ENCODE results near the gene PYGB. TPM values are rescaled to one million over a fixed set of nuclear protein-coding genes. Genes with fewer than 3 reads are reported as not detected.

PYGB gene
- total RNA-seq, 1 experiment from 2014 or later, result 220 TPM

DNA sequence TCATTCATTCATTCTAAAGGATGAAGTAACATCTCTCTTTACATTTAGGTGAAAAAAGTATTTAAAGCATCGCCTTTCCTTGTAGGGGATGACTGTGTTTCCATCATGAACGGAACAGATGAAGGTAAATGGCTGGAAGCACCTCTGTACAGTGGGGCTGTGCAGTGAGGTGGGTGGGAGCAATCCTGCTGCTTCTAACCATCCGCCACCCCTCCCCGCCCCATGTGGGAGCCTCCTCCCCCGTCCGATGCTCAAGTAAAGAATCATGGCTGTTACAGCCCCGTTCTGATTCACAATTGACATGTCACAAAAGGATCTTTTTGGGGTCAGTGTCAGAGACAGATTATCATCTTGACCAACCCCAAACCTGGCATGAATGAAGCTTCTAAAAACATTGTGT is 33.1 kb upstream of the PYGB start:
- Histone ChIP-seq H3K9me3 (ENCODE audit: control insufficient read depth, insufficient read depth, low read depth, low read length) (no peaks in the 10 kb centered on the region), H3K27me3 (ENCODE audit: control insufficient read depth, insufficient read depth, low read length) (no peaks in the 10 kb centered on the region), H3K36me3 (ENCODE audit: control insufficient read depth, insufficient read depth, low read length) (peaks cover 10% of the 10 kb centered on the region), H3K27ac (ENCODE audit: low read length) (no peak overlapping the region), H3K4me1 (ENCODE audit: control insufficient read depth, insufficient read depth, low read length) (no peaks in the 10 kb centered on the region), H3K4me3 (ENCODE audit: low read depth in 2 of 2, low read length in 2 of 2) (no peak overlapping the region)
- ChIA-PET POLR2A (no interaction called here), CTCF (no interaction called here)
- TF ChIP-seq TCF7L2 (IDR thresholded peaks at IDR 0.05; ENCODE audit: low read depth, low read length) (no peak), REST (IDR thresholded peaks at IDR 0.05; ENCODE audit: insufficient read depth in 1 of 2, low read depth in 2 of 2, low read length in 1 of 2) (no peak), POLR2AphosphoS5 (IDR thresholded peaks at IDR 0.05; ENCODE audit: low read depth, low read length) (no peak), SIN3A (IDR thresholded peaks at IDR 0.05; ENCODE audit: borderline replicate concordance, insufficient read depth, low read depth, low read length) (no peak)
- TF ChIP-seq, protein P1, sequence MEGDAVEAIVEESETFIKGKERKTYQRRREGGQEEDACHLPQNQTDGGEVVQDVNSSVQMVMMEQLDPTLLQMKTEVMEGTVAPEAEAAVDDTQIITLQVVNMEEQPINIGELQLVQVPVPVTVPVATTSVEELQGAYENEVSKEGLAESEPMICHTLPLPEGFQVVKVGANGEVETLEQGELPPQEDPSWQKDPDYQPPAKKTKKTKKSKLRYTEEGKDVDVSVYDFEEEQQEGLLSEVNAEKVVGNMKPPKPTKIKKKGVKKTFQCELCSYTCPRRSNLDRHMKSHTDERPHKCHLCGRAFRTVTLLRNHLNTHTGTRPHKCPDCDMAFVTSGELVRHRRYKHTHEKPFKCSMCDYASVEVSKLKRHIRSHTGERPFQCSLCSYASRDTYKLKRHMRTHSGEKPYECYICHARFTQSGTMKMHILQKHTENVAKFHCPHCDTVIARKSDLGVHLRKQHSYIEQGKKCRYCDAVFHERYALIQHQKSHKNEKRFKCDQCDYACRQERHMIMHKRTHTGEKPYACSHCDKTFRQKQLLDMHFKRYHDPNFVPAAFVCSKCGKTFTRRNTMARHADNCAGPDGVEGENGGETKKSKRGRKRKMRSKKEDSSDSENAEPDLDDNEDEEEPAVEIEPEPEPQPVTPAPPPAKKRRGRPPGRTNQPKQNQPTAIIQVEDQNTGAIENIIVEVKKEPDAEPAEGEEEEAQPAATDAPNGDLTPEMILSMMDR (IDR thresholded peaks at IDR 0.05), result no peak
- BruUV-seq (replicated peaks), result no TSS peak
- no peak for ATAC-seq
- intact Hi-C loops (cut with micrococcal nuclease; ENCODE audit: unreplicated experiment), result no loop called here
- no peak for DNase-seq (ENCODE audit: low read depth, low spot score)
- in situ Hi-C loops (cut with HindIII; ENCODE audit: low pct_unique_long_range_greater_than_20kb, low sequenced_read_pairs), result no loop called here

- peaks cover 9% of the 10 kb centered on the region for H3K36me3 ChIP-seq (ENCODE audit: control insufficient read depth, insufficient read depth, low read length)
- no TSS peak for BruUV-seq (replicated peaks)
- in situ Hi-C loops (cut with HindIII; ENCODE audit: low pct_unique_long_range_greater_than_20kb, low sequenced_read_pairs), result no loop called here
These were observed 32.4 kb upstream of the PYGB start for GRCh38 chr20:25215521-25215920.

More at GRCh38 chr20:25215521-25215920, 32.4 kb upstream of the PYGB start:
- no peak for TF ChIP-seq TCF7L2 (IDR thresholded peaks at IDR 0.05; ENCODE audit: low read depth, low read length)
- TF ChIP-seq SIN3A (IDR thresholded peaks at IDR 0.05; ENCODE audit: borderline replicate concordance, insufficient read depth, low read depth, low read length), result no peak
- TF ChIP-seq, protein P1 (IDR thresholded peaks at IDR 0.05), result no peak
- no peak for TF ChIP-seq POLR2AphosphoS5 (IDR thresholded peaks at IDR 0.05; ENCODE audit: low read depth, low read length)
- TF ChIP-seq REST (IDR thresholded peaks at IDR 0.05; ENCODE audit: insufficient read depth in 1 of 2, low read depth in 2 of 2, low read length in 1 of 2), result no peak
- POLR2A ChIA-PET, result no interaction called here
- Histone ChIP-seq H3K9me3 (ENCODE audit: control insufficient read depth, insufficient read depth, low read depth, low read length) (no peaks in the 10 kb centered on the region), H3K27me3 (ENCODE audit: control insufficient read depth, insufficient read depth, low read length) (no peaks in the 10 kb centered on the region), H3K27ac (ENCODE audit: low read length) (no peak overlapping the region), H3K4me1 (ENCODE audit: control insufficient read depth, insufficient read depth, low read length) (no peaks in the 10 kb centered on the region; the same call in 1 of the 2 replicates), H3K4me3 (ENCODE audit: low read depth in 2 of 2, low read length in 2 of 2) (no peak overlapping the region)
- intact Hi-C loops (cut with micrococcal nuclease; ENCODE audit: unreplicated experiment), result no loop called here
- ATAC-seq (no peak), DNase-seq (ENCODE audit: low read depth, low spot score) (no peak)
- CTCF ChIA-PET, result no interaction called here

All from Panc1 (cell line).